OCI-LY3 (cell line): ENCODE measurements around the gene LRRIQ3.
"Not testable (repeated sequence)": the region's sequence is repeated elsewhere in the genome, so short reads cannot be mapped to it uniquely, and the experiment has no call there.

Experiments
- H2AFZ ChIP-seq: fragments of 200-600, 300-600 bp; shearing (Covaris generic); 2 replicates; pipeline ENCODE4 v1.6.0; 2014; ENCODE audit warnings: antibody characterized with exemption, low read depth, low read length
- H3K27ac ChIP-seq: fragments of 200-600, 300-600 bp; sonication (generic); 2 replicates; pipeline ENCODE4 v1.5.1; 2014; ENCODE audit warnings: mild to moderate bottlenecking, low read length, moderate library complexity, mixed read lengths
- H3K27me3 ChIP-seq: fragments of 200-600, 300-600 bp; sonication (generic); 2 replicates; pipeline ENCODE4 v1.6.1; 2014; ENCODE audit warnings: low read depth, low read length, mixed read lengths
- H3K36me3 ChIP-seq: fragments of 200-600, 300-600 bp; sonication (generic); replicated peaks from 2 replicates; pipeline ENCODE3; 2014; ENCODE audit warnings: low read depth, low read length, mixed read lengths
- H3K4me1 ChIP-seq: fragments of 300-600, 200-600 bp; sonication (generic); 2 replicates; pipeline ENCODE4 v1.6.1; 2014; ENCODE audit warnings: low read length, mixed read lengths
- H3K4me2 ChIP-seq: fragments of 200-600, 300-600 bp; sonication (generic); 2 replicates; pipeline ENCODE4 v1.6.1; 2014; ENCODE audit warnings: low read length, mixed read lengths
- H3K4me3 ChIP-seq: fragments of 300-600, 200-600 bp; sonication (generic); 2 replicates; pipeline ENCODE4 v1.5.1; 2014; ENCODE audit warnings: antibody characterized with exemption, mild to moderate bottlenecking, low read length, moderate library complexity
- H3K79me2 ChIP-seq: fragments of 300-600, 200-600 bp; shearing (Covaris generic); 2 replicates; pipeline ENCODE4 v1.6.1; 2014; ENCODE audit warnings: mild to moderate bottlenecking, low read length, mixed read lengths
- H3K9ac ChIP-seq: fragments of 300-600, 200-600 bp; shearing (Covaris generic); 2 replicates; pipeline ENCODE4 v1.6.0; 2014; ENCODE audit warnings: mild to moderate bottlenecking, low read length, moderate library complexity
- H3K9me3 ChIP-seq: fragments of 200-600, 300-600 bp; shearing (Covaris generic); 2 replicates; pipeline ENCODE4 v1.6.1; 2014; ENCODE audit warnings: low read length, mixed read lengths; ENCODE audit not compliant: insufficient read depth
- H4K20me1 ChIP-seq: fragments of 200-600, 300-600 bp; sonication (generic); 2 replicates; pipeline ENCODE4 v1.6.1; 2016; ENCODE audit warnings: low read length, mixed read lengths; ENCODE audit not compliant: insufficient read depth
- EZH2phosphoT487 ChIP-seq: fragments of 200-600 bp; shearing (Covaris generic); IDR thresholded peaks from 2 replicates; pipeline ENCODE4 v1.6.1; 2018; ENCODE audit warnings: antibody characterized with exemption, mixed run types, low read depth
- TF ChIP-seq, protein P1 (sequence below): fragments of 200-600, 300-600 bp; sonication (generic); IDR thresholded peaks from 2 replicates; pipeline ENCODE4 v1.5.1; 2014; ENCODE audit warnings: antibody characterized with exemption, low read length, low read depth

Gene LRRIQ3

DNA sequence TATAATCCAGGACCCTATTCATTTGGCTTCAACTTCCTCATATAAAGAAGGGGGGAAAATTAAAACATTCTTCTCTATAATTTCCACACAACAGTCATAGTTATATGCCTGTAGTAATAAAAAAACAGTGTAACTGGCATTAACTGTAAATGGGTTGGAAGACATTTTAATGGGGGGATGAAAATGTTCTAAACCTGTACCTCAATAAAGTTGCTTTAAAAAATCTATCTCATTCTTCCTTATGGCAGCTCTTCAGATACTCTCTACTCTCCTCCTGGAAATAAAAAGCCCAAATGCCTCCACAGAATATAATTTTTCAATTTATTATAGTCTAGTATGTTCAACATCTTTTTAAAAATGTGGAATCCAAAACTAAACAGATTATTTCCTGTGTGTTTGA, 2.6 kb downstream of the LRRIQ3 start:
- Histone ChIP-seq H3K4me1 (peaks cover 20% of the 10 kb centered on the region), H3K9ac (no peak overlapping the region), H3K9me3 (no peaks in the 10 kb centered on the region), H3K27ac (no peak overlapping the region), H3K4me3 (no peak overlapping the region), H3K27me3 (no peaks in the 10 kb centered on the region), H4K20me1 (no peaks in the 10 kb centered on the region), H3K4me2 (no peak overlapping the region), H2AFZ (no peak overlapping the region), H3K79me2 (no peaks in the 10 kb centered on the region), H3K36me3 (no peaks in the 10 kb centered on the region)
- no peak for TF ChIP-seq EZH2phosphoT487
- TF ChIP-seq, protein P1, sequence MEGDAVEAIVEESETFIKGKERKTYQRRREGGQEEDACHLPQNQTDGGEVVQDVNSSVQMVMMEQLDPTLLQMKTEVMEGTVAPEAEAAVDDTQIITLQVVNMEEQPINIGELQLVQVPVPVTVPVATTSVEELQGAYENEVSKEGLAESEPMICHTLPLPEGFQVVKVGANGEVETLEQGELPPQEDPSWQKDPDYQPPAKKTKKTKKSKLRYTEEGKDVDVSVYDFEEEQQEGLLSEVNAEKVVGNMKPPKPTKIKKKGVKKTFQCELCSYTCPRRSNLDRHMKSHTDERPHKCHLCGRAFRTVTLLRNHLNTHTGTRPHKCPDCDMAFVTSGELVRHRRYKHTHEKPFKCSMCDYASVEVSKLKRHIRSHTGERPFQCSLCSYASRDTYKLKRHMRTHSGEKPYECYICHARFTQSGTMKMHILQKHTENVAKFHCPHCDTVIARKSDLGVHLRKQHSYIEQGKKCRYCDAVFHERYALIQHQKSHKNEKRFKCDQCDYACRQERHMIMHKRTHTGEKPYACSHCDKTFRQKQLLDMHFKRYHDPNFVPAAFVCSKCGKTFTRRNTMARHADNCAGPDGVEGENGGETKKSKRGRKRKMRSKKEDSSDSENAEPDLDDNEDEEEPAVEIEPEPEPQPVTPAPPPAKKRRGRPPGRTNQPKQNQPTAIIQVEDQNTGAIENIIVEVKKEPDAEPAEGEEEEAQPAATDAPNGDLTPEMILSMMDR, result no peak

DNA sequence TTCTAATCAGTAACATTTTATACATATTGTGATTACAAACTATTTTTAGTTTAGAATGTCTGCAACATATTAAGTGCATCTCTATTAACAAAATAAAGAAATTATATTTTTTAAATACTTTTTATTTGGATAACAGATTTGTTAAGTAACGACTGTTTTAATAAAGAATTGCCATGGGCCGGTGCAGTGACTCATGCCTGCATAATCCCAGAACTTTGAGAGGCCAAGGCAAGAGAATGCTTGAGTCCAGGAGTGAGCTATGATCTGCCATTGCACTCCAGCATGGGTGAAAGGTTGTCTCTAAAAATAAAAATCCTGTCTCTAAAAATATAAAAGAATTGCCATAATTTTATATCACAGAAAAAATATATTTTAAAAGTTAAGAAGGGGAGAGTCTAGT, 4.1 kb downstream of the LRRIQ3 start:
- H4K20me1 ChIP-seq, result no peaks in the 10 kb centered on the region
- no peak overlapping the region for H3K4me3 ChIP-seq
- no peaks in the 10 kb centered on the region for H3K36me3 ChIP-seq
- H3K4me2 ChIP-seq, result no peak overlapping the region
- TF ChIP-seq, protein P1, result no peak
- no peak for TF ChIP-seq EZH2phosphoT487
- peaks cover 14% of the 10 kb centered on the region for H3K4me1 ChIP-seq
- no peak overlapping the region for H3K27ac ChIP-seq
- no peaks in the 10 kb centered on the region for H3K79me2 ChIP-seq
- no peaks in the 10 kb centered on the region for H3K27me3 ChIP-seq
- no peak overlapping the region for H3K9ac ChIP-seq
- no peak overlapping the region for H2AFZ ChIP-seq
- H3K9me3 ChIP-seq, result no peaks in the 10 kb centered on the region

DNA sequence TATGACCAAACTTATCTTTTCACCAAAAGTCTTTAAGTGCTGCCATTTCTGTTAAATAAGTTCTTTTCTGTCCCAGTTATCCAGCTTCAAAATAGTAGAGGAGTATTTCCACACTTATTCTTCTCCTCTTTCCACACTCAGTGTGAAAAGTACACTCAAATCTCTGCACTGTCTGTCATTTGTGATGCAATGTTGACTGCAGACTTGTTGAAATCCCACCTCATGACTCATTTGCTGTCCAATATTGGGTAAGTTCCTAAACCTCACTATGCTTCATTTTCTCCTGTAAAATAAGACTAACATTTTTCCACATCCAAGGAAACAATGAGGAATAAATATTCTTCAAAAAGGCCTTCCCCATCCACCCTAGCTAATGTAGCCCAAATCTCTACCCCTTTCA, 17.5 kb downstream of the LRRIQ3 start:
- H3K79me2 ChIP-seq, result no peaks in the 10 kb centered on the region
- no peak overlapping the region for H3K27ac ChIP-seq
- no peaks in the 10 kb centered on the region for H3K27me3 ChIP-seq
- H3K4me2 ChIP-seq, result no peak overlapping the region
- H2AFZ ChIP-seq, result no peak overlapping the region
- H3K4me3 ChIP-seq, result no peak overlapping the region
- TF ChIP-seq EZH2phosphoT487, result no peak
- TF ChIP-seq, protein P1, result no peak
- H3K9me3 ChIP-seq, result no peaks in the 10 kb centered on the region
- no peaks in the 10 kb centered on the region for H3K36me3 ChIP-seq
- H3K4me1 ChIP-seq, result no peaks in the 10 kb centered on the region
- no peak overlapping the region for H3K9ac ChIP-seq
- H4K20me1 ChIP-seq, result no peaks in the 10 kb centered on the region

DNA sequence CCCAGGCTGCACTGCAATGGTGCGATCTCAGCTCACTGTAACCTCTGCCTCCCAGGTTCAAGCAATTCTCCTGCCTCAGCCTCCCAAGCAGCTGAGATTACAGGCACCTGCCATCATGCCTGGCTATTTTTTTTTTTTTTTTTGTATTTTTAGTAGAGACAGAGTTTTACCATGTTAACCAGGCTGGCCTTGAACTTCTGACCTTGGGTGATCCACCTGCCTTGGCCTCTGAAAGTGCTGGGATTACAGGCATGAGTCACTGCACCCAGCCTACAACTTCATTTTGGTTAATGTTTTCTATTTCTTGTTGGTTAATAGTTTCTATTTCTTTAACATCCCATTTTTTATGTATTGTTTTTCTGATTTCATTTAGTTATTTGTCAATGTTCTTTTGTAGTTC, 23.6 kb downstream of the LRRIQ3 start:
- H3K36me3 ChIP-seq, H2AFZ ChIP-seq, H3K4me1 ChIP-seq, H3K9me3 ChIP-seq, H4K20me1 ChIP-seq, H3K27ac ChIP-seq, H3K27me3 ChIP-seq, H3K4me3 ChIP-seq, H3K79me2 ChIP-seq, H3K9ac ChIP-seq, H3K4me2 ChIP-seq: not testable (repeated sequence)

DNA sequence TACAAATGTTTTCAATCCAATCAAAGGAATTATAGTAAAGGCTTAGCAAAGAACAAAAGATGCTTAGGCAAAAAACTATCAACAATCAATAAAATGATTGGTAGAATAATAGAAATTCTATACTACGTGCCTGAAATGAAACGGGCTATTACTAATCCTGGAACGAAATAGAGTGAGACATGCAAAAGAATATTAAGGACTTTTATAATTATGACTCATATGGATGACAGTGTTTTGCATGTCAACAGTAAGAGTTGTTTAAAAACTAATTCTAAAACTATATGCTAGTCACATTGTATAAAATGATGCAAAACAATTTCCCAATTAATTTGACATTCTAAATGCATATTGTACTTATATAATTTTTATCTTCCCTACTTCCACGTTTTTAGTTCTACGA, 35.6 kb downstream of the LRRIQ3 start:
- no peak overlapping the region for H3K27ac ChIP-seq
- no peaks in the 10 kb centered on the region for H3K36me3 ChIP-seq
- H2AFZ ChIP-seq, result no peak overlapping the region
- no peaks in the 10 kb centered on the region for H3K79me2 ChIP-seq
- no peaks in the 10 kb centered on the region for H3K27me3 ChIP-seq
- H3K4me2 ChIP-seq, result no peak overlapping the region
- TF ChIP-seq EZH2phosphoT487, result no peak
- TF ChIP-seq, protein P1, result no peak
- no peaks in the 10 kb centered on the region for H3K4me1 ChIP-seq
- H3K9ac ChIP-seq, result no peak overlapping the region
- no peak overlapping the region for H3K4me3 ChIP-seq
- H4K20me1 ChIP-seq, result no peaks in the 10 kb centered on the region
- no peaks in the 10 kb centered on the region for H3K9me3 ChIP-seq
